HepG2 (cell line): ENCODE results near the gene STK38L.

ENCODE experiments used
- CHD2 ChIP-seq: IDR thresholded peaks from 2 replicates; pipeline ENCODE4 v1.6.1; 2011; ENCODE audit warnings: low read depth, low read length, improper control_type of control experiment
- CHD4 ChIP-seq: fragments of 200-600 bp; sonication (generic); IDR thresholded peaks from 2 replicates; pipeline ENCODE4 v1.7.0; 2017; ENCODE audit warnings: mild to moderate bottlenecking, low read length, borderline replicate concordance
- CTCF ChIP-seq: sonication (generic); formaldehyde crosslinking; IDR thresholded peaks from 2 replicates; pipeline ENCODE4 v1.5.0; 2020; ENCODE audit warnings: mild to moderate bottlenecking, missing genetic modification reagents, moderate library complexity
- ESRRA ChIP-seq: sonication (generic); formaldehyde crosslinking; IDR thresholded peaks from 2 replicates; pipeline ENCODE4 v1.5.1; 2020; ENCODE audit warnings: mild to moderate bottlenecking, low read depth, missing genetic modification reagents
- EZH2 ChIP-seq: conservative IDR thresholded peaks from 2 replicates; pipeline ENCODE4 v1.6.1; 2012; ENCODE audit warnings: mild to moderate bottlenecking, low read depth, low read length, moderate library complexity
- MAZ ChIP-seq, 2 experiments: sonication (generic) in 1 of 2; formaldehyde crosslinking in 1 of 2; IDR thresholded peaks; 2 replicates each; pipeline versions ENCODE4 v1.5.0 to v1.6.1; 2012 to 2020; ENCODE audit warnings: low read depth in 2 of 2, mild to moderate bottlenecking in 2 of 2, borderline replicate concordance in 1 of 2, improper control_type of control experiment in 1 of 2, low read length in 1 of 2, missing genetic modification reagents in 1 of 2, moderate library complexity in 1 of 2
- NCOR1 ChIP-seq: fragments of 200-600 bp; sonication (generic); IDR thresholded peaks from 2 replicates; pipeline ENCODE4 v1.7.0; 2017; ENCODE audit warnings: antibody characterized with exemption, low read length, borderline replicate concordance
- RAD51 ChIP-seq: fragments of 450-650 bp; IDR thresholded peaks from 2 replicates; pipeline ENCODE4 v1.6.1; 2016; ENCODE audit warnings: borderline replicate concordance
- TGIF2 ChIP-seq: IDR thresholded peaks from 2 replicates; pipeline ENCODE4 v1.6.1; 2016; ENCODE audit warnings: control low read depth, missing compliant biosample characterization
- ZNF207 ChIP-seq: fragments of 450-650 bp; IDR thresholded peaks from 2 replicates; pipeline ENCODE4 v1.6.1; 2016; ENCODE audit warnings: antibody characterized with exemption, borderline replicate concordance
- ZNF274 ChIP-seq: sonication (generic); formaldehyde crosslinking; IDR thresholded peaks from 2 replicates; pipeline ENCODE4 v1.5.1; 2020; ENCODE audit warnings: mild to moderate bottlenecking, missing genetic modification reagents
- ZSCAN5A ChIP-seq: sonication (generic); formaldehyde crosslinking; IDR thresholded peaks from 2 replicates; pipeline ENCODE4 v1.8.0; 2022; ENCODE audit warnings: mild to moderate bottlenecking, missing genetic modification reagents, borderline replicate concordance
- ZUFSP ChIP-seq: sonication (generic); formaldehyde crosslinking; IDR thresholded peaks from 2 replicates; pipeline ENCODE4 v1.9.0; 2021; ENCODE audit warnings: missing genetic modification reagents, mild to moderate bottlenecking, borderline replicate concordance
- TF ChIP-seq, protein P1 (sequence below), 2 experiments: IDR thresholded peaks; 2 replicates each; pipeline ENCODE4 v1.6.1; 2011 to 2012; ENCODE audit warnings: low read length in 2 of 2, borderline replicate concordance in 1 of 2, low read depth in 1 of 2, mild to moderate bottlenecking in 1 of 2, moderate library complexity in 1 of 2

DNA sequence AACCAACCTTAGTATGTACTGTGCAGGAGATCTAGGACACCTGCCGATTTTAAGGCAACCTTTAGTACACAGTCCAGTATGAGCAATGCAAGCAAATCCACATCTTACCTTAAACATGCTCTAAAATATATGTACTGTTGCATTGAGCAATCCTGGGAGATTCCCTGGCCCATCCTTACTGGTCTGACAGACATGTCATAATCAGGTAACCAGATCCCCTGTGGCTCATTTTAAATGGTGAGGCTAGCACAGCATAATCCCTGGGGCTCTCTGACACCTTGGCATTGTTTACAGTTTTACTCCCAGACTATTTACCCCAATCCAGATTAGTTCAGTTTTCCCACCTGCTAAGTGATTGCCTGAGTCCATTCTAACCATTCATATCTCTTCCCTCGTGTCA lies 103.7 kb downstream of the STK38L start:
- TF ChIP-seq ZUFSP (CRISPR knock-in tag) = no peak
- no peak for TF ChIP-seq CHD2
- no peak for TF ChIP-seq EZH2
- TF ChIP-seq CTCF = no peak
- TF ChIP-seq, protein P1, sequence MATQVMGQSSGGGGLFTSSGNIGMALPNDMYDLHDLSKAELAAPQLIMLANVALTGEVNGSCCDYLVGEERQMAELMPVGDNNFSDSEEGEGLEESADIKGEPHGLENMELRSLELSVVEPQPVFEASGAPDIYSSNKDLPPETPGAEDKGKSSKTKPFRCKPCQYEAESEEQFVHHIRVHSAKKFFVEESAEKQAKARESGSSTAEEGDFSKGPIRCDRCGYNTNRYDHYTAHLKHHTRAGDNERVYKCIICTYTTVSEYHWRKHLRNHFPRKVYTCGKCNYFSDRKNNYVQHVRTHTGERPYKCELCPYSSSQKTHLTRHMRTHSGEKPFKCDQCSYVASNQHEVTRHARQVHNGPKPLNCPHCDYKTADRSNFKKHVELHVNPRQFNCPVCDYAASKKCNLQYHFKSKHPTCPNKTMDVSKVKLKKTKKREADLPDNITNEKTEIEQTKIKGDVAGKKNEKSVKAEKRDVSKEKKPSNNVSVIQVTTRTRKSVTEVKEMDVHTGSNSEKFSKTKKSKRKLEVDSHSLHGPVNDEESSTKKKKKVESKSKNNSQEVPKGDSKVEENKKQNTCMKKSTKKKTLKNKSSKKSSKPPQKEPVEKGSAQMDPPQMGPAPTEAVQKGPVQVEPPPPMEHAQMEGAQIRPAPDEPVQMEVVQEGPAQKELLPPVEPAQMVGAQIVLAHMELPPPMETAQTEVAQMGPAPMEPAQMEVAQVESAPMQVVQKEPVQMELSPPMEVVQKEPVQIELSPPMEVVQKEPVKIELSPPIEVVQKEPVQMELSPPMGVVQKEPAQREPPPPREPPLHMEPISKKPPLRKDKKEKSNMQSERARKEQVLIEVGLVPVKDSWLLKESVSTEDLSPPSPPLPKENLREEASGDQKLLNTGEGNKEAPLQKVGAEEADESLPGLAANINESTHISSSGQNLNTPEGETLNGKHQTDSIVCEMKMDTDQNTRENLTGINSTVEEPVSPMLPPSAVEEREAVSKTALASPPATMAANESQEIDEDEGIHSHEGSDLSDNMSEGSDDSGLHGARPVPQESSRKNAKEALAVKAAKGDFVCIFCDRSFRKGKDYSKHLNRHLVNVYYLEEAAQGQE (IDR thresholded peaks at IDR 0.05; ENCODE audit: borderline replicate concordance in 1 of 2, low read depth in 1 of 2, low read length in 2 of 2) = no peak
- no peak for TF ChIP-seq ESRRA (CRISPR knock-in tag)
- no peak for TF ChIP-seq ZNF207
- TF ChIP-seq ZNF274 (CRISPR knock-in tag) = no peak
- TF ChIP-seq MAZ (IDR thresholded peaks at IDR 0.05; ENCODE audit: borderline replicate concordance, low read depth, low read length) = no peak
- TF ChIP-seq MAZ (CRISPR knock-in tag; IDR thresholded peaks at IDR 0.05; ENCODE audit: low read depth) = no peak
- TF ChIP-seq RAD51 = no peak
- no peak for TF ChIP-seq TGIF2 (CRISPR knock-in tag)
- no peak for TF ChIP-seq ZSCAN5A (CRISPR knock-in tag)
- TF ChIP-seq CHD4 = no peak
- no peak for TF ChIP-seq NCOR1
